ENCODE results near the gene TPH2. TPM values are rescaled to one million over a fixed set of nuclear protein-coding genes. Genes with fewer than 3 reads are reported as not detected.

Gene TPH2
- total and polyA plus RNA-seq, 2 donors from 2014 or later = not detected

DNA sequence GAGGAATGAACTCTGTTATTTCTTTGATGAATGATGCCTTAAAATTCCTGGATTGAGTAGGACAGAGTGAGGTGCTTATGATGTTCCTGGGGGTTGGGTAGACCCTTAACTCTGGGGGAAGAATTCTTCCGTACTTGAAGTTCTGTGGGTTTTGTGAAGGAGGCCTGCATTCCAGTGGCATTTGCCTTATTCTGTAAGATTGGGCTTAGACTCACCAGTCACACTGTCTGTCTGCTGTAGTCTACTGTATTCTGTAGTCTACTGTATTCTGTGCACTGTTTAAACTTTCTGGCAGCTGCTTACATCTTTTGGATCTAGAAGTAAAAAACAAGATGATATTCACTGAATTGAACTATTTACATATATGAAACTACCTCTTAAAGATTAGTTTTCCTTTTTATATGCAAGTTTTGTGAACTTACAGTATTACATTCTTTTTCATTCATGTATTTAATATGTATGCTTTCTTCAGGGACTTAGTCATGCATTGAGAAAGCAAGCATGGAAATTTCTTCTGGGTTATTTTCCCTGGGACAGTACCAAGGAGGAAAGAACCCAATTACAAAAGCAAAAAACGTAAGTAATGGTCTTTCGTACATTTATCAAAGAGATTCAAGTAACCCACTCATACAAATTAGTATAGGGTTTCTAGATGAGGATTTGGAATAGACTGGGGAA lies 42.3 kb upstream of the TPH2 start:
- H3K27ac ChIP-seq (ENCODE audit: low read depth in 2 of 2, low read length in 2 of 2) = no peak overlapping the region
- no peak overlapping the region for H3K4me3 ChIP-seq (ENCODE audit: low read length in 3 of 3)
- H3K27me3 ChIP-seq (ENCODE audit: control insufficient read depth, insufficient read depth, low read length) = no peaks in the 10 kb centered on the region
- TF ChIP-seq, protein P1, sequence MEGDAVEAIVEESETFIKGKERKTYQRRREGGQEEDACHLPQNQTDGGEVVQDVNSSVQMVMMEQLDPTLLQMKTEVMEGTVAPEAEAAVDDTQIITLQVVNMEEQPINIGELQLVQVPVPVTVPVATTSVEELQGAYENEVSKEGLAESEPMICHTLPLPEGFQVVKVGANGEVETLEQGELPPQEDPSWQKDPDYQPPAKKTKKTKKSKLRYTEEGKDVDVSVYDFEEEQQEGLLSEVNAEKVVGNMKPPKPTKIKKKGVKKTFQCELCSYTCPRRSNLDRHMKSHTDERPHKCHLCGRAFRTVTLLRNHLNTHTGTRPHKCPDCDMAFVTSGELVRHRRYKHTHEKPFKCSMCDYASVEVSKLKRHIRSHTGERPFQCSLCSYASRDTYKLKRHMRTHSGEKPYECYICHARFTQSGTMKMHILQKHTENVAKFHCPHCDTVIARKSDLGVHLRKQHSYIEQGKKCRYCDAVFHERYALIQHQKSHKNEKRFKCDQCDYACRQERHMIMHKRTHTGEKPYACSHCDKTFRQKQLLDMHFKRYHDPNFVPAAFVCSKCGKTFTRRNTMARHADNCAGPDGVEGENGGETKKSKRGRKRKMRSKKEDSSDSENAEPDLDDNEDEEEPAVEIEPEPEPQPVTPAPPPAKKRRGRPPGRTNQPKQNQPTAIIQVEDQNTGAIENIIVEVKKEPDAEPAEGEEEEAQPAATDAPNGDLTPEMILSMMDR (IDR thresholded peaks at IDR 0.05; ENCODE audit: borderline replicate concordance, extremely low read depth, insufficient read depth) = no peak
- no peaks in the 10 kb centered on the region for H3K9me3 ChIP-seq (ENCODE audit: control insufficient read depth in 2 of 3, insufficient read depth in 1 of 3, low read length in 3 of 3)
- H3K4me1 ChIP-seq (ENCODE audit: control insufficient read depth in 2 of 3, insufficient read depth in 2 of 3, low read depth in 1 of 3, low read length in 3 of 3) = no peaks in the 10 kb centered on the region
- no peak for FAIRE-seq
- no peak for DNase-seq
- no peak overlapping the region for H3K9ac ChIP-seq (ENCODE audit: low read length in 3 of 3)
- intact Hi-C loops (cut with DNase I) = no loop called here
- H3K36me3 ChIP-seq (ENCODE audit: control insufficient read depth in 2 of 3, insufficient read depth in 3 of 3, low read length in 3 of 3) = peaks cover 4 to 12% (median 7%) of the 10 kb centered on the region in 3 donors

DNA sequence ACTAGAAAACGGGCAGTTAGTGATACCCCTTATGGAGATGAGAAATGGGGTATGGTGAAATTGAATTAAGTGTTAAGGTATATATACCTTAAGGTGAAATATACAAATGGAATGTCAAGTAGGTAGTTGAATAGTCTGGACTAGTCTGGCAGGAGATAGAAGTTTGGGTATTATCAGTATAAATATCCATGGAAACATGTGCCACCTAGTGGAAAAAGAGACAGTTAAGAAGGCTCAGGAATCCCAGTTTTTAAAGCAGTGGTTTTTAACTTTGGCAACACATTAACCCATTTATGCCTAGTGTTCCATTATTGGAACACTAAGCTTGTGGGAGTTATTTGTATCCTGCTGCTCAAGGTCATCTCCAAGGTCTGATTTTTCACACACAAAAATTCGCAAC lies 38.6 kb upstream of the TPH2 start:
- H3K36me3 ChIP-seq (ENCODE audit: control insufficient read depth in 2 of 3, insufficient read depth in 3 of 3, low read length in 3 of 3) = peaks cover 3 to 23% (median 10%) of the 10 kb centered on the region in 3 donors
- H3K4me1 ChIP-seq (ENCODE audit: control insufficient read depth in 2 of 3, insufficient read depth in 2 of 3, low read depth in 1 of 3, low read length in 3 of 3) = no peaks in the 10 kb centered on the region

DNA sequence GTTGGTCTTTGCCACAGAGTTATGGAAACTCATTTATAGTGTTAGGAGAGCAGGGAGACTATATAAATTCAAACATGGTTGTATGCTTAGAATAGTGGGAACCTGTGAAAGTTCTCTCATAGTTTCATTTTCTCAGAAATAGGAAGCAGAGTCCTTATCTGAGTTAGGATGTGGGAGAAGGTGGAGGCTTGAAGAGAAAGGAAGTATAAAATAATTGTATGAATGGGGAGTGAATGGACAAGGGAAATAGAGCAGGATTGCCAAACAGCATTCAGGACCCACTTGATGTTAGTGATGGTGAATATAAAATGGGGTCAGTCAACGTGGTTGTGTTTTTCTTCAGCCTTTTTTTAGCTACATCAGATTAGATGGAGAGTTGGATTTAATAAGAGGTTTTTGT lies 34.0 kb upstream of the TPH2 start:
- H3K9ac ChIP-seq (ENCODE audit: low read length in 3 of 3) = no peak overlapping the region
- intact Hi-C loops (cut with DNase I) = no loop called here
- H3K27me3 ChIP-seq (ENCODE audit: control insufficient read depth, insufficient read depth, low read length) = no peaks in the 10 kb centered on the region
- H3K27ac ChIP-seq (ENCODE audit: low read depth in 2 of 2, low read length in 2 of 2) = no peak overlapping the region
- H3K4me1 ChIP-seq (ENCODE audit: control insufficient read depth in 2 of 3, insufficient read depth in 2 of 3, low read depth in 1 of 3, low read length in 3 of 3) = no peaks in the 10 kb centered on the region
- TF ChIP-seq, protein P1 (IDR thresholded peaks at IDR 0.05; ENCODE audit: borderline replicate concordance, extremely low read depth, insufficient read depth) = no peak
- FAIRE-seq (no peak), DNase-seq (no peak)
- H3K9me3 ChIP-seq (ENCODE audit: control insufficient read depth in 2 of 3, insufficient read depth in 1 of 3, low read length in 3 of 3) = no peaks in the 10 kb centered on the region
- H3K36me3 ChIP-seq (ENCODE audit: control insufficient read depth in 2 of 3, insufficient read depth in 3 of 3, low read length in 3 of 3) = peaks cover 0 to 19% (median 11%) of the 10 kb centered on the region in 3 donors
- no peak overlapping the region for H3K4me3 ChIP-seq (ENCODE audit: low read length in 3 of 3)

More for the DNA sequence above, 38.6 kb upstream of the TPH2 start:
- Histone ChIP-seq H3K27ac (ENCODE audit: low read depth in 2 of 2, low read length in 2 of 2) (no peak overlapping the region), H3K4me3 (ENCODE audit: low read length in 3 of 3) (no peak overlapping the region), H3K9me3 (ENCODE audit: control insufficient read depth in 2 of 3, insufficient read depth in 1 of 3, low read length in 3 of 3) (no peaks in the 10 kb centered on the region), H3K27me3 (ENCODE audit: control insufficient read depth, insufficient read depth, low read length) (no peaks in the 10 kb centered on the region), H3K9ac (ENCODE audit: low read length in 3 of 3) (no peak overlapping the region)
- TF ChIP-seq, protein P1 (IDR thresholded peaks at IDR 0.05; ENCODE audit: borderline replicate concordance, extremely low read depth, insufficient read depth) = peak; percentile 2
- FAIRE-seq (no peak), DNase-seq (no peak)
- intact Hi-C loops (cut with DNase I) = no loop called here

Measured in kidney (tissue), 14 donors.